CD4-positive, alpha-beta T cell treated with Interleukin-4 for 4 hours (primary cell): ENCODE measurements around the gene KRTAP10-11.
"Not testable (repeated sequence)": the region's sequence is repeated elsewhere in the genome, so short reads cannot be mapped to it uniquely, and the experiment has no call there.

Experiments used
- DNase-seq: peaks from one replicate; pipeline ENCODE4 v3.0.0-alpha.2; 2020

The KRTAP10-11 gene

DNA sequence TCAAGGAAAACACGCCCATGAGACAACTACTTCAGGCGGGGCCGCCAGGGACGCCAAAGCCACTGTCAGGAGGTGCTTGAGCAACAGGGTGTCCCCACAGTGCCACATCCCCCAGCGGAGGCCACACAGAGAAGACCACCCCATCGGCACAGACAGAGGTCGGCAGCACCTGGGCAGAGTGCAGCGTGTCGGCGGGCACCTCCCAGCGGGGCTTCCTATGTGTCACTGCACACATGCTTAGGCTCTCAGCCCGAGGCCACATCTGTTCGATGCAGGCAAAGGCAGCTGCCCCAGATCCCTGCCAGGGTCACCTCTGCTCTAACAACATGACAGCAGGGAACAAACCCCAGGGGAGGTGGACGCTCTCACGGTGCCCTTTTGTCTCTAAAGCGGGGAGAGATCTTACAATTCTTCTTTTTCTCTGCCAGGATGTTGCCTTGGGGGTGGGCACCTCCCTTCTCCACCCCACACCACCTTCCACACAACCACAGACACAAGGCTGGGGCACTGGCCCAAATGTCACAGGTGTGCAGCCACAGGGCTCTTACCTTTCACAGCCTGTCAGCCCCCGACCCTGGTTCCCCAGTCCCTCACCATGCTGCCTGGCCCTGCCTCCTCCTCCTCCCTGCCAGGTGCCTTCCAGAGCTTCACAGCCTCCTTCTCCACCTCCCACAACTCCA is 30.2 kb upstream of the KRTAP10-11 start:
- DNase-seq, result no peak

DNA sequence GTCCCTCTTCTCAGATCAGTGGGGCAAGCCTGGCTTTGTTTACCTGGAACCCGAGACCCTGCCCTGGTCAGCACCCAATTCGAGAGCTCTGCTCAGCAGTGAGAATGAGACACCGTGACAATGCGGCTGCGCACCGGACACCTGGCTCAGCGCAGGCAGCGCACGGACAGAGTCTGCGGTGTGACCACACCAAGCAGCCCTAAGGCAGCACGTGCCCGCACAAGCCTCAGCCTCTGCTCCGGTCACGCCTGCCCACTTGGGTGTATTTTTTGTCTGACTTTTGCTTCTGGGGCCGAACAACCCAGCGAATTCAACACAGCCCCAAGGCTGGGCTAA is 29.7 kb upstream of the KRTAP10-11 start:
- DNase-seq, result no peak

DNA sequence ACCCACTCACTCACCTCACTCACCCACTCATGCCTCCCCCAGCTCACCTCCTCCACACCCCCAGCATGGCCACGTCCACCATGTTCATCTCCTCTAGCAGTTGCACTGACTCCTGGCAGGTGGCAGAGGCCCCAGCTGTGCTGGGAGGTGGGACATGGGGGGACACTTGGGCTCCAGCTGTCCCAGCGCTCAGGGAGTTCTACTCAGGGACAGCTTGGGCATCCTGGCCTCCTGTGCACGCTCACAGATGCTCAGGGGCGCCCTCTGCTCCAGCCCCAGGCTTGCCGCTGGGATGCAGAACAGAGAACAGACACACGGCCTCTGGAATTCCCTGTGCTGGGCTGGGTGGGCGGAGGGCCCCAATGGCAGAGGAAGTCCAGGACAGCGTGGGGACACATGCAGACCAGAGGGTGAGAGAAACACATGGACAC is 29.1 kb upstream of the KRTAP10-11 start:
- DNase-seq, result no peak

DNA sequence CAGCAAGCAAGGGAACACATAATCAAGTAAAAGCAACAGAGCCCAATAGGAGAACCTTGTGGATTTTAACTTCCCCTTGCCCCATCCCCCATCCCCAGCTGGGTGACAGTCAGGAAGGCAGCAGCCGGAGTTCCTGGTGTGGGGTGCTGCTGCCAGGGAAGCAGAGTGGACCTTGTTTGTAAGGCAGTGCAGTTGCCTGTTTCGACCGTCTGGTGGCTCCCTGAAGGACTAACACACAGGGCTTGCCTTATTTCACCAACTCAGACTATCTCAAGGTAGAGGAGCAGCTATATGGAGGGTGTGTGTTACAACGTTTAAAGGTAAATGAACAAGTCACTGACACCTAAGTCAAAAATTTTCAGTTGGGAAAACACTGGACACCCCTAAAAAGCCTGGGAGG is 27.7 kb upstream of the KRTAP10-11 start:
- DNase-seq, result no peak

DNA sequence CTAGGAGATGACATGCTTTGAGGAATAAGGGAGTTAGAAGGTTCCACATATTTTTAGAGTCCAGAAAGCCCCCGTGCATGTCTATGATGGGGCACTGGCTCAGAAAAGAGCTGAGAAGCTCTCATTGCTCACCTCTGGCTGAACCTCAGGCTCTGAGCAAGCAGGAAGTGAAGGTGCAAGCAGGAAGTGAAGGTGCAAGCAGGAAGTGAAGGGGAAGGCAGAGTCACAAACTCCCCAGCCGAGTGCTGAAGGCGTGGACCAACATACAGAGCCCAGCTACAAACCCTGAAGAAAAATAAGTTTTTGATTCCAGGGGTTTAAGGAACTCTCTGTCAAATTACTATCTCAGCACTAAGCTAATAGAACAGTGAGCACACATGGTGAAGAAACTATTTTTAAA is 27.3 kb upstream of the KRTAP10-11 start:
- DNase-seq, result peak; percentile 78

DNA sequence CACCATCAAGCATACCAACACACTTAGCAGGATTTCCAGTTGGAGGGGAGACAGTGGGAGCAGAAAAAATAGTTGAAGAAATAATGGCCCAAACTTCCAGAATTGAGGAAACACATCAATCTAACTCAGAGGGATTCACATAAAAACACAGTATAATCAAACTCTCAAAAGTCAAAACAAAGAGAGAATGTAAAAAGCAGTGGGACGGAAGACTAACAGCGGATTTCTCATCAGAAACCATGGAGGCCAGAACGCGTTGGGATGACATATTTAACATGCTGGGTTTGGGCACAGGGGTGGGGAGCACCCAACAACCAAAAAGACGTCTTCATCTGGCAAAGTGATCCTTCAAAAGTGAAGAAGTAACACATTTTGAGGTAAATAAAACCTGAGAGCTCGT is 26.3 kb upstream of the KRTAP10-11 start:
- DNase-seq, result no peak

DNA sequence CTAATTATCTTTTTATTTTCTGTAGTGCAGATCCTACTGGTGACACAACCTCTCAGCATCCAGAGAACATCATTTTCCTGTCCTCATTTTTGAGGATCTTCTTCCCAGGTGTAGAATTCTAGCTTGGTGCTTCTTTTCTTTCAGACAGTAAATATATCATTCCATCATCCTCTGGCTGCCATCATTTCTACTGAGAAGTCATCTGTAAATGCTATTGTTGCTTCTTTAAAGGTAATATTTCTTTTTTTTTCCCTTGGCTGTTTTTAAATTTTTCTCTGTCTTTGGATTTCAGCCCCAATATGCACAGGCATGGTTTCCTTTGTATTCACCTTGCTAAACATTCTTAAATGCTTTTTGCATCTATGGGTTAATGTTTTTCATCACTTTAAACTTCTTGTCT is 22.6 kb upstream of the KRTAP10-11 start:
- DNase-seq, result no peak

DNA sequence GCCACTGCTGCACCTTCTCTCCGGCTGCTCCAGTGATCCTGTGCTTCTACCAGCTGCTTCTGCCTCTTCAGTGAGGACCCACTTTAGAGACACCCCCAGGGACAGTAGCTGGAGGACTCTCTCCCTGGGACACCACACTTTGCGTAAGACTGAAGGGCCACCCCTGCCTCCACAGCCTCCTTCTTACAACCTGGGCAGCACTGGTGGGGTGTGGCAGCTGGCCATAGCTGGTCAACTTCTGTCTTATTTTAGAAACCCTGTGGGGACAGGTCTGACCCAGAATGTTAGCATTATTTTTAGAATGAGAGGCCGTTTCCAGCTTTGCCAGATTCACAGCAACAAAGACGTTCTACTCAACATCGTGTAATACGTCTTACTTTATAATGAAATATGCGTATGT is 20.5 kb upstream of the KRTAP10-11 start:
- DNase-seq, result no peak

DNA sequence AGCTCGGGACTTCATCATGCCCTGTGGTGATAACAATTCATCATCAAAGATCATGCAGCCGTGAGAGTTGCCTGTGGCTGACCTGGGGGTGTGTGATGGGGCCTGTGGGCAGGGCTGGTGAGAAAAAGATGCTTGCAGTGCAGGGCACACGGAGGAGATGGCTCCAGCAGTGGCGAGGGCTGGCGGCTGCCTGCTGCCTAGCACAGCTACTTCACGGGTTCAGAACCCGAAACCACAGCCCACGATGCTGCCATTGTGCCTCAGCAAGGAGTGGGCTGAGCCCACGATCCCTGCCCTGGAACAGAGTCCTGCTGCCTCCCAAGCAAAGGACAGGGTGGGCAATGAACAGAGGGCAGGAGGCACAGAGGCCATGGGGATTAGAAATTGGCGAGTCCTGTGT is 20.0 kb upstream of the KRTAP10-11 start:
- DNase-seq, result peak; percentile 30

DNA sequence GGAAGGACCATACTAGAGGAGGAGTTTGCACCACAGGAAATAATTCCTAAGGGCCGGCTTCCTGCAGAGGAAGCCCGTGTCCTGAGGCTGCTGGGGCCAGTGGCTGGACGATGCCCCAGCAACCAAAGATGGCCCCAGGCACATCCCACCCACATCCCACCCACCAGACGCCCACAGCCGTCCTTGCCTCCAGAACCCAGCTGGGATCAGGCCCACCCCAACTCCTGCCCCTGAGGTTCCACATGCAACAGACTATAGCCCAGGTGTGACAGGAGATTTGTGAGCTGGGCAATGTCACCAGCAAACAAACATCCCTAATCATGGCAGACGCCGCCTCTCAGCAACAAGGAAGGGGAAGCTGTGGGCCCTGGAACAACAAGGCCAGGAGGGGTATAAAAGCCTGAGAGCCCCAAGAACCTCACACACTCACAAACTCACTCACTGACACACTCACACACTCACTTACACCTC is 19.5 kb upstream of the KRTAP10-11 start, which contains the start of gene KRTAP10-9:
Gene KRTAP10-9 (plus strand): TSS at position 421 of the 471 bp plus-strand sequence. CDS start 79 bp downstream, outside the sequence.
- DNase-seq, result no peak

DNA sequence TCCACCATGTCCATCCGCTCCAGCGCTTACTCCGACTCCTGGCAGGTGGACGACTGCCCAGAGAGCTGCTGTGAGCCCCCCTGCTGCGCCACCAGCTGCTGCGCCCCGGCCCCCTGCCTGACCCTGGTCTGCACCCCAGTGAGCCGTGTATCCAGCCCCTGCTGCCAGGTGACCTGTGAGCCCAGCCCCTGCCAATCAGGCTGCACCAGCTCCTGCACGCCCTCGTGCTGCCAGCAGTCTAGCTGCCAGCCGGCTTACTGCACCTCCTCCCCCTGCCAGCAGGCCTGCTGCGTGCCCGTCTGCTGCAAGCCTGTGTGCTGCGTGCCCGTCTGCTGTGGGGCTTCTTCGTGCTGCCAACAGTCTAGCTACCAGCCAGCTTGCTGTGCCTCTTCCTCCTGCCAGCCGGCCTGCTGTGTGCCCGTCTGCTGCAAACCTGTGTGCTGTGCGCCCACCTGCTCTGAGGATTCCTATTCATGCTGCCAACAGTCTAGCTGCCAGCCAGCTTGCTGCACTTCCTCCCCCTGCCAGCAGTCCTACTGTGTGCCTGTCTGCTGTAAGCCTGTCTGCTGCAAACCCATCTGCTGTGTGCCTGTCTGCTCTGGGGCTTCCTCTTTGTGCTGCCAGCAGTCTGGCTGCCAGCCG is 18.9 kb upstream of the KRTAP10-11 start:
- DNase-seq, result not testable (repeated sequence)

DNA sequence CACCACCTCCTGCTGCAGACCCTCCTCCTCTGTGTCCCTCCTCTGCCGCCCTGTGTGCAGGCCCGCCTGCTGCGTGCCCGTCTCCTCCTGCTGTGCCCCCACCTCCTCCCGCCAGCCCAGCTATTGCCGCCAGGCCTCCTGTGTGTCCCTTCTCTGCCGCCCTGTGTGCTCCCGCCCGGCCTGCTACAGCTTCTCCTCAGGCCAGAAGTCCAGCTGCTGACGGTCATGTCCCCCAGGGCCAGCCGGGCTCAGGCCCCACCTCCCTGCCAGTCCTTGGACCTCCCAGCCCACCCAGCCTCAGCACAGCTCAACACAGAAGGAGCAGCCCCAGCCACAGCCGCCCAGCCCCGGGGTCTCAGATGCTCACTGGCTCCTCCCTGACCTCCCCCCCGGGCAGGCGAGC is 18.4 kb upstream of the KRTAP10-11 start:
- DNase-seq, result not testable (repeated sequence)

DNA sequence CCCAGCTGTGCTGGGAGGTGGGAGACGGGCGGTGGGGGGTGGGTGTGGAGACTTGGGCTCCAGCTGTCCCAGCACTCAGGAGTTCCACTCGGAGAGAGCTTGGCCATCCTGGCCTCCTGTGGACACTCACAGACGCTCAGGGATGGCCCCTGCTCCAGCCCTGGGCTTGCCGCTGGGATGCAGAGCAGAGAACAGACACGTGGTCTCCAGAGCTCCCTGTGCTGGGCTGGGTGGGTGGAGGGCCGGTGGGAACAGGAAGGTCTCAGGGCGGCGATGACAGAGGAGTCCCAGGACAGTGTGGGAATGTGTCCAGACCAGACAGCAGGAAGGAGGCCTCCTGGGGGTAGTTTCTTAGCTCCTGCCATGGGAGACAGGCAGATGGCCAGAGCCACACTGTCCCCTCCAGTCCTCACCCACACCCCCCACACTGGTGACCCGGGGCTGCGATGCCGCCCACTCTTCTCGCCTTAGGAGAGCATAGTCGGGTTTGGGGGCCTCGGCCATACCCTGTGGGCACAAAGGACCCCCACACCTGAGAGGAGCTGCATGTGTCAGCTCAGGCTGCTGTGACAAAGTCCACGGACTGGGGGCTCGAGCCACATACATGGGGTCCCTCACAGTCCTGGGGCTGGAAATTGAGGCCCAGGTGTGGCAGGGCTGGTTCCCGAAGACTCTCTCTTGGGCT is 17.4 kb upstream of the KRTAP10-11 start:
- no peak for DNase-seq

DNA sequence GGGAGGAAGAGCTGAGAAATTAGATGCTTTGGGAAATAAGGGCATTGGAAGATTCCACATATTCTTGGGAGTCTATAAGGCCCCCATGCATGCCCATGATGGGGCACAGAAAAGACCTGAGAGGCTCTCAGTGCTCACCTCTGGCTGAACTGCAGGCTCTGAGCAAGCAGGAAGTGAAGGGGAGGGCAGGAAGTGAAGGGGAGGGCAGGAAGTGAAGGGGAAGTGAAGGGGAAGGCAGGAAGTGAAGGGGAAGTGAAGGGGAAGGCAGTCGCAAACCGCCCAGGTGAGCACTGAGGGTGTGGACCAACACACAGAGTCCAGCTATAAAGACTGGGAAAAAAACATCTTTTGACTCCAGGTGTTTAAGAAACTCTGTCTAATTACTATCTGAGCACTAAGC is 15.8 kb upstream of the KRTAP10-11 start:
- DNase-seq, result no peak

DNA sequence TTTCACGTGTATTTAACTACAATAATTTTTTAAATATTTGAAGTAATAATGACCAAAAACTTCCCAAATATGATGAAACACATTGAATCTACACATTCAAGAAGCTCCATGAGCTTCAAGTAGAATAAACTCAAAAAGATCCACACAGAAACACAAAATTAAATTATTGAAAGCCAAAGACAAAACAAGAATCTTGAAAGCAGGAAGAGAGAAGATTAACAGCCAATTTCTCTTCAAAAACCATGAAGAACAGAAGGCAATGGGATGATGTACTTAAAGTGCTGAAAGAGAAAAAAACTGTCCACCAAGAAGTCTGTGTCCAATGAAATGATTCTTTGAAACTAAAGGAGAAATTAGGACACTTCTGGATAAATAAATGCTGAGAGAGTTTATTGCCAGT is 14.1 kb upstream of the KRTAP10-11 start:
- no peak for DNase-seq

DNA sequence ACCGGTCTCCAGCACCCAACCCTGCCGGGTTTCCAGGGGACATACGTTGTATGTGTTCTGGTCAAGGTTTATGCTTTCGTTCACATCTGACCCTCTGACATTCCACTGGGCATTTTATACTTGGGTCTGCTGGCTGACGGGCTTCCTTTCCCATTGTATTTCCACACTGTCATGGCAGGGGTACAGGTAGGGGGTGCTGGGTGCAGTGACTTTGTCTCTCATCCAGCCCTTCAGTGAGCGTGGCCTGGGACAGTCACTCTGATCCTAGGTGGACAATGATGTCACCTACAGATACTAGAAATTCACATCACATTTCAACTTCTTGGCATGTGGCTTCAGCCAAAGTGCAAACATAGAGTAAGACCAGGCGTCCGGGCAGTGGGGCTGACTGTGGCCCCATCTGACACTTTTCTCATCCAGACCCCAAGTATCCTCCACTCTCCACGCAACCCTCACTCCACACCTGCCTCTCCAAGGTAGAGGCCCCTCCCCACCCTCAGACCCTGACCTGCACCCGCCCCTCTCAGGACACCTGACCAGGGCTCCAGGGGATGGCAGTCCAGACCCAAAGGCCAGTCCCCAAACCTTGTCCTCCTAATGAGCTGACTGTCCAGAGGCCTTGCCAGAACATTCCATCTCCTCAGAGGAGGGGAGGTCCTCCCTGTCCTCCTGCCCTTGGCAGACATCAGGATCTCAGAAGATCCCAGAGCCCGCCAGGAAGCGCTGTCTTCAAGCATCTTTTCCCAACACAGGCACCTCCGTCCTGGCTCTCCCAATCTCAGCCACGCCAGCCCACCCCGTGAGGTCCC is 9.8 kb upstream of the KRTAP10-11 start:
- no peak for DNase-seq

DNA sequence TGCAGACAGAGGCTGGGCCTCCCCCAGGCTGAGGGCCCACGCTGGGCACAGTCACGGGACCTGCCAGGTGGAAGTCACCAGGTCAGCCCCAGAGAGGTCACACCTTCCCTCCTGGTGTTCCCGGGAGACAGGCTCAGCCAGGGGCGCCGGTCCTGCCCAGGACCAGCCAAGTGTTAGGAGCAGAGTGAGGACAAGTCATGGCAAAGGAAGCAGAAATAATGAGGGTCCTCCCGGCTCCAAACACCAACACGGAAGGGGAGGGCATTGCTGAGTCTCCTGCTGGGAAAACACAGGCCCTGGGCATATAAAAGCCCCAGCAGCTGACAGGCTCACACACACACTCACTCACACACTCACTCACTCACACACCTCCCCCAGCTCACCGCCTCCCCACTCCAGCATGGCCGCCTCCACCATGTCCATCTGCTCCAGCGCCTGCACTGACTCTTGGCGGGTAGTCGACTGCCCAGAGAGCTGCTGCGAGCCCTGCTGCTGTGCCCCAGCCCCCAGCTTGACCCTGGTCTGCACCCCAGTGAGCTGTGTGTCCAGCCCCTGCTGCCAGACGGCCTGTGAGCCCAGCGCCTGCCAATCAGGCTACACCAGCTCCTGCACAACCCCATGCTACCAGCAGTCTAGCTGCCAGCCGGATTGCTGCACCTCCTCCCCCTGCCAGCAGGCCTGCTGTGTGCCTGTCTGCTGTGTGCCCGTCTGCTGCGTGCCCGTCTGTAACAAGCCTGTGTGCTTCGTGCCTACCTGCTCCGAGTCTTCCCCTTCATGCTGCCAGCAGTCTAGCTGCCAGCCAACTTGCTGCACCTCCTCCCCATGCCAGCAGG is 9.0 kb upstream of the KRTAP10-11 start, which contains the start of gene KRTAP10-10:
Gene KRTAP10-10 (plus strand): TSS at position 339 of the 833 bp plus-strand sequence. CDS start 62 bp downstream, at position 401.
- DNase-seq, result no peak

DNA sequence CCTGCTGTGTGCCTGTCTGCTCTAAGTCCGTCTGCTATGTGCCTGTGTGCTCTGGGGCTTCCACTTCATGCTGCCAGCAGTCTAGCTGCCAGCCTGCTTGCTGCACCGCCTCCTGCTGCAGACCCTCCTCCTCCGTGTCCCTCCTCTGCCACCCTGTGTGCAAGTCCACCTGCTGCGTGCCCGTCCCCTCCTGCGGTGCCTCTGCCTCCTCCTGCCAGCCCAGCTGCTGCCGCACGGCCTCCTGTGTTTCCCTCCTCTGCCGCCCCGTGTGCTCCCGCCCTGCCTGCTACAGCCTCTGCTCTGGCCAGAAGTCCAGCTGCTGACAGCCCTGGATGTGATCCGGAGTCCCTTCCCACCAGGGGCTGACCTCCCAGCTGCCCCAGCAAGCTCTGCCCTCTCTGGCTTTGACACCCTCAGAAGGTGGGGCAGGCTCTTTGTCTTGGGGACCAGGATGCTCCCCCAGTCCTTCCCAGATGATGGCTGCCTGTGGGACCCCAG is 8.3 kb upstream of the KRTAP10-11 start:
- not testable (repeated sequence) for DNase-seq

DNA sequence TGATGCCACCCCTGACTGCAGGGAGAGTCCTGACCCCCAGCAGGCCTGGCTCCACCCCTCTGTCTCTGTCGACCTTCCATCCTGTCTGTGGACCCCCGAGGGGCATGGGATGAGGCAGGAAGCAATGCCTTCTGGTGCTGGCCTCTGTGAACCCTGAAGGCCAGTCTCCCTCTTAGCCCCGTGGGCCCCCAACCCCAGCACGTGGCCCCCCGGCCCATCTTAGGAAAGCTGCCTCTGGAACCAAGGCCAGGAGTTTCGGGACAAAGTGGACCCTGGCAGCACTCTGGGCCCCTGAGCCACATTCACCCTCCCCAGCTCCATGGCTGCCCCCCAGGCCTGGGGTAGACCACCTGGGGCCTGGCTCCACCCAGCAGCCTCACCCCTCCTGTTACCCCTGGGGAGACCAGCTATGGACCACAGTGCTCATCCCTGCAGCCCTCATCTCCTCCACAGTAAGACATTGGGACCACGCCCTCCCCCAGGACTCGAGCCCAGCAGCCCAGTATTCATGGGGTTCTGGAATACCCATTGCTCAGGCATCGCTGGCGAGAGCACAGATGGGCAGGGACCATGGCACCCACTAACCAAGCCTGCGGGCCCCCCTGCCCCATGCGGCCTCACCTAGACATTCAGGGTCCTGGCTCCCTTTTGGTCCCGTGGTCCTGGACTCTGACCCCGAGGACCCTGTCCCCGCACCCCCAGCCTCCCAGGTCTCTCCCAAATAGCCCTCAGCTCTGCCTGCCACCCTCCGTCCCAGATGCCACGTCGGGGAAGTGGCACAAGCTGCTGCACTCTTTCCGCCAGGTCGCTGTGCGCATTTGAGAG is 7.5 kb upstream of the KRTAP10-11 start:
- DNase-seq, result not testable (repeated sequence)

DNA sequence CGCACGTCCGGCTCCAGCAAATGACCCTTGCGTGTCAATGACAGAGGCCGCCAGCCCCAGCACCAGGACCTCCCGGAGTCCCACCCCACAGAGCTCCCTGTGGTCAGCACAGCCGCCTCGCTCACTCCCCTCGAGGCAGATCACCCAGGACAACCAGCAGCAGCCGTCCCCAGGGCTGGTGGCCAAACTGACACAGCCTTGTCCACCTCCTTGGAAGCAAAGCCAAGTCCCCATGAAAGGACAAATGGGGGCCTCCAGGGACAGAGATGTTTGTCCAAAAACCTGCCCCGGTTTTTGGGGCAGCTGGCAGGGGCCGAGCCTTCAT is 6.9 kb upstream of the KRTAP10-11 start:
- DNase-seq, result no peak

DNA sequence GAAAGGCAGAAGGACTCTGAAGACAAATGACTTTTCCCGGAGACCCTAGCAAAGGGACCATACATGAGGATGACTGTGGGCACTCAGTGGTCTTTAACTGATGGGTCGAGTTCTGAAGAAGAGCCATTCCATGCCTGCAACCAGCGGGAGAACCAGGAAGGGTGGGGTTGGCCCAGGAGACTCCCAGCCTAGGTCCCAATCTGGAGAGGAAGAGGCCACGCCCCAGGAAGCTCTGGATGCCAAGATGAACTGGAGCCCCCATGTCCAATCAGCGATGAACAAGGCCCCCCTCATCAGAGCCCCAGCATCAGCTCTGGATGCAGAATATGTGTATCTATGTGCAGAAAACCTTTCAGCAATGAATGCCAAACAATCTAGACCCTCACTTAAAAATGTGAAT is 5.5 kb upstream of the KRTAP10-11 start:
- DNase-seq, result no peak
